IMR-90 (cell line): Measurements from ENCODE around the gene PEAK1. TPM values are rescaled to one million over a fixed set of nuclear protein-coding genes. Genes with fewer than 3 reads are reported as not detected.

Experiments
- ATAC-seq: fragments of 200-7000 bp; cut with Tn5 transposase; 2 replicates; pipeline ENCODE4 v1.9.1; 2020; ENCODE audit warnings: low read depth, mild to moderate bottlenecking, moderate library complexity
- BruUV-seq: library from RNA; stranded (reverse); fragments of 400-500 nt; replicated peaks from 2 replicates; lab custom pipeline; 2021; lab: Mats Ljungman, UMichigan
- CTCF ChIA-PET: fragments of 300-600 bp; formaldehyde crosslinking; extraction: SDS; loops from one replicate; lab custom pipeline; 2021; ENCODE audit warnings: antibody characterized with exemption; lab: Yijun Ruan, JAX
- POLR2A ChIA-PET: fragments of 300-600 bp; sonication (Branson Sonifier 250); formaldehyde crosslinking; loops from one replicate; lab custom pipeline; 2022; ENCODE audit warnings: antibody characterized with exemption; ENCODE audit not compliant: unreplicated experiment; lab: Charles Lee
- DNase-seq: peaks from one replicate; pipeline ENCODE4 v3.0.0; 2013
- H2AFZ ChIP-seq: replicated peaks from 2 replicates; pipeline ENCODE3; 2013; ENCODE audit warnings: low read length, mild to moderate bottlenecking; ENCODE audit not compliant: poor library complexity
- H2AK5ac ChIP-seq: 2 replicates; pipeline ENCODE4 v1.6.1; 2013; ENCODE audit warnings: low read depth, low read length, inconsistent platforms
- H2AK9ac ChIP-seq: replicated peaks from 2 replicates; pipeline ENCODE3; 2013; ENCODE audit warnings: mild to moderate bottlenecking, low read depth, low read length, moderate library complexity; ENCODE audit not compliant: poor library complexity
- H2BK120ac ChIP-seq: 2 replicates; pipeline ENCODE4 v1.6.1; 2013; ENCODE audit warnings: low read depth, low read length, inconsistent platforms
- H2BK15ac ChIP-seq: 3 replicates; pipeline ENCODE4 v1.6.1; 2013; ENCODE audit warnings: low read depth, low read length, inconsistent platforms
- H2BK20ac ChIP-seq: 2 replicates; pipeline ENCODE4 v1.6.1; 2013; ENCODE audit warnings: low read depth, mild to moderate bottlenecking, inconsistent platforms, low read length, moderate library complexity
- H2BK5ac ChIP-seq: 2 replicates; pipeline ENCODE4 v1.6.1; 2013; ENCODE audit warnings: mild to moderate bottlenecking, low read depth, low read length, inconsistent platforms; ENCODE audit not compliant: poor library complexity, severe bottlenecking
- H3K14ac ChIP-seq: replicated peaks from 2 replicates; pipeline ENCODE4 v1.6.1; 2013; ENCODE audit warnings: low read depth, low read length, inconsistent platforms
- H3K18ac ChIP-seq: 2 replicates; pipeline ENCODE4 v1.6.1; 2013; ENCODE audit warnings: low read depth, low read length, control low read depth
- H3K23ac ChIP-seq: 2 replicates; pipeline ENCODE4 v1.6.1; 2013; ENCODE audit warnings: low read depth, low read length, inconsistent platforms
- H3K27ac ChIP-seq: 2 replicates; pipeline ENCODE4 v1.5.1; 2013; ENCODE audit warnings: mild to moderate bottlenecking, control low read depth, low read length; ENCODE audit not compliant: insufficient read depth
- H3K27me3 ChIP-seq: 2 replicates; pipeline ENCODE4 v1.6.1; 2013; ENCODE audit warnings: low read length; ENCODE audit not compliant: control insufficient read depth, insufficient read depth
- H3K36me3 ChIP-seq: 2 replicates; pipeline ENCODE4 v1.6.1; 2013; ENCODE audit warnings: low read length, mixed read lengths; ENCODE audit not compliant: control insufficient read depth, insufficient read depth
- H3K4ac ChIP-seq: 2 replicates; pipeline ENCODE4 v1.6.1; 2013; ENCODE audit warnings: low read depth, low read length, inconsistent platforms
- H3K4me1 ChIP-seq: 2 replicates; pipeline ENCODE4 v1.6.1; 2013; ENCODE audit warnings: low read length, mixed read lengths; ENCODE audit not compliant: control insufficient read depth, insufficient read depth
- H3K4me2 ChIP-seq: 2 replicates; pipeline ENCODE4 v1.6.1; 2013; ENCODE audit warnings: low read depth, mild to moderate bottlenecking, control low read depth, low read length, moderate library complexity
- H3K4me3 ChIP-seq: 2 replicates; pipeline ENCODE4 v1.5.1; 2013; ENCODE audit warnings: low read depth, mild to moderate bottlenecking, control low read depth, low read length, moderate library complexity; ENCODE audit not compliant: insufficient read depth
- H3K56ac ChIP-seq: 2 replicates; pipeline ENCODE4 v1.6.1; 2013; ENCODE audit warnings: low read length, inconsistent platforms; ENCODE audit not compliant: insufficient read depth; ENCODE audit errors: extremely low read depth
- H3K79me1 ChIP-seq, 2 experiments: 2 replicates each; pipeline ENCODE4 v1.6.1; 2013; ENCODE audit warnings: low read length in 2 of 2, inconsistent platforms in 1 of 2, low read depth in 1 of 2
- H3K9ac ChIP-seq: 2 replicates; pipeline ENCODE4 v1.6.1; 2013; ENCODE audit warnings: low read depth, low read length, control low read depth
- H3K9me1 ChIP-seq: 2 replicates; pipeline ENCODE4 v1.6.1; 2013; ENCODE audit warnings: low read length, inconsistent platforms; ENCODE audit not compliant: insufficient read depth
- H3K9me3 ChIP-seq: 2 replicates; pipeline ENCODE4 v1.6.1; 2013; ENCODE audit warnings: low read length; ENCODE audit not compliant: control insufficient read depth, insufficient read depth
- H4K20me1 ChIP-seq: 2 replicates; pipeline ENCODE4 v1.6.1; 2013; ENCODE audit warnings: low read length, inconsistent platforms; ENCODE audit not compliant: insufficient read depth
- H4K5ac ChIP-seq: 2 replicates; pipeline ENCODE4 v1.6.1; 2013; ENCODE audit warnings: mild to moderate bottlenecking, low read depth, low read length, control low read depth
- H4K8ac ChIP-seq, 2 experiments: 2 replicates each; pipeline ENCODE4 v1.6.1; 2013; ENCODE audit warnings: low read depth in 2 of 2, low read length in 2 of 2, control low read depth in 1 of 2, inconsistent platforms in 1 of 2
- H4K91ac ChIP-seq: 2 replicates; pipeline ENCODE4 v1.6.1; 2013; ENCODE audit warnings: low read depth, low read length, inconsistent platforms; ENCODE audit not compliant: insufficient read depth
- BHLHE40 ChIP-seq: fragments of 150-350 bp; IDR thresholded peaks from 2 replicates; pipeline ENCODE4 v1.6.1; 2016; ENCODE audit warnings: mild to moderate bottlenecking, low read depth, low read length
- CHD1 ChIP-seq: IDR thresholded peaks from 2 replicates; pipeline ENCODE4 v1.6.1; 2012; ENCODE audit warnings: low read depth, low read length, improper control_type of control experiment
- FOS ChIP-seq: fragments of 150-350 bp; IDR thresholded peaks from 2 replicates; pipeline ENCODE4 v1.6.1; 2016; ENCODE audit warnings: low read depth, low read length
- MXI1 ChIP-seq: IDR thresholded peaks from 2 replicates; pipeline ENCODE4 v1.6.1; 2012; ENCODE audit warnings: low read depth, mild to moderate bottlenecking, low read length, moderate library complexity, borderline replicate concordance
- WGBS, 2 experiments: methylation state at CpG; one replicate each; pipeline versions ENCODE4 v1.1.5 to v1.1.7; 2013; ENCODE audit warnings: missing lambda C conversion rate in 2 of 2; ENCODE audit not compliant: insufficient read length in 1 of 2; ENCODE audit errors: extremely low coverage in 2 of 2; 5-methylcytosine and 5-hydroxymethylcytosine counted together
- dilution Hi-C: fragments of 300-500 bp; cut with HindIII; formaldehyde crosslinking; loops from one replicate; pipeline ENCODE4 v1.14.3; 2018; ENCODE audit warnings: low sequenced_read_pairs; ENCODE audit not compliant: unreplicated experiment
- in situ Hi-C: fragments of 300-500 bp; cut with MboI; formaldehyde crosslinking; loops from 3 replicates; pipeline ENCODE4 v1.14.3; 2019; ENCODE audit warnings: low sequenced_read_pairs, inconsistent platforms, mixed read lengths
- intact Hi-C: fragments of 100-400 bp; cut with micrococcal nuclease; formaldehyde crosslinking; loops from 2 replicates; pipeline ENCODE4 v1.10.0; 2022
- polyA plus RNA-seq, 3 experiments: library from polyadenylated mRNA; depleted of rRNA; stranded (reverse); fragments of >200 nt; gene quantifications; 2 replicates each; pipeline ENCODE4 v1.2.3, GENCODE V29; 2012; ENCODE audit warnings: low replicate concordance in 1 of 3
- total RNA-seq: library from RNA; depleted of rRNA; stranded (reverse); fragments of >200 nt; gene quantifications from 2 replicates; pipeline ENCODE4 v1.2.3, GENCODE V29; 2012

Gene PEAK1
- total and polyA plus RNA-seq, 2 of the 4 experiments (the other 2 are of a cell fraction) = 21.5 to 43.9 TPM

DNA sequence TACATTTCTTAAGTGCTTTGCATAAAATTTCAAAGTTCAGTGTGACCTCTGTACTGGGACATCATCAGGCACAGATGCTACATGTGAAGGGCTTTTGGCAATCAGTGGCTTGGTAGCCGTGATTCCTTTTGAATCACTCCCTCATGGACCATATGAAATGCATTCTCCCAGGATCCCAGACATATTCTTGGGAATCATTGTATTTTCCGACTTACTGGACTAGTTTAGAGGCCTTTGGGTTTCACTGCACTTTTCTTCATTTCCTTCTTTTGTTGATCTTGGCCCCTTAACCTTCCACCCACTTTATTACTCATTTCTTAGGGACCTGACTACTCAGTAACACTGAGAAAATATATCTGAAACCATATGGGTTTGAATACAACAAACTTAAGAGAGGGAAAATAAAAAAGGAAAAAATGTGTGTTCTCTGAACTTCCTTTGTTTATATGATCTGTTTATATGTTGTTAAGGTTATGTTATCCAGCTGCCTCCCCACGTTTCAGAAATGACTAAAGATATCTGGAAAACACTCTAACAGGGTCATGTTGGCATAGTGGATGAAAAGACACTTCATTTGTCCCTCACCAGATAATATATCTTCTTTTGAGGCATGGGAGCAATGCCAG lies 35.9 kb upstream of the PEAK1 start:
- ChIA-PET CTCF (interaction anchor here (1.1 kb wide), 1 partner anchor 14 kb away, joined by 3 read pairs; no protein-coding TSS in a partner anchor), POLR2A (no interaction called here)
- Histone ChIP-seq H3K18ac (peak overlapping the region; percentile 98), H2AK9ac (no peak overlapping the region), H2AFZ (no peak overlapping the region), H2AK5ac (peak overlapping the region; percentile 63; the same call in 1 of the 2 replicates), H2BK120ac (peak overlapping the region; percentile 90), H4K91ac (peak overlapping the region; percentile 31; the same call in 1 of the 2 replicates), H3K4me2 (peak overlapping the region; percentile 93), H3K27ac (peak overlapping the region; percentile 78), H3K23ac (peak overlapping the region; percentile 73; the same call in 1 of the 2 replicates), H4K20me1 (peaks cover 23% of the 10 kb centered on the region), H3K9me1 (peaks cover 9% of the 10 kb centered on the region), H2BK5ac (peak overlapping the region; percentile 93), H2BK15ac (peak overlapping the region; percentile 58; the same call in 2 of the 3 replicates), H3K4me1 (peaks cover 25% of the 10 kb centered on the region), H3K36me3 (peaks cover 2% of the 10 kb centered on the region; the same call in 1 of the 2 replicates), H3K9me3 (no peaks in the 10 kb centered on the region), H3K27me3 (no peaks in the 10 kb centered on the region), H3K9ac (no peak overlapping the region), H2BK20ac (peak overlapping the region; percentile 87), H3K4me3 (no peak overlapping the region), H3K4ac (peak overlapping the region; percentile 85), H4K5ac (peak overlapping the region; percentile 96), H3K79me1 (peaks cover 19 to 41% of the 10 kb centered on the region in 2 experiments), H3K14ac (peak overlapping the region; percentile 69), H4K8ac (peak overlapping the region; percentile 32 to 86; a peak in 3 of 4 replicates), H3K56ac (no peak overlapping the region)
- in situ Hi-C loops (no loop called here), dilution Hi-C loops (no loop called here), intact Hi-C loops (loop anchor here (2.0 to 5.0 kb wide), 2 partner anchors 35 to 41 kb away; partner anchors contain the start of genes HMG20A and PEAK1)
- no CpG with 5 or more reads among the region's 3 CpGs for whole genome bisulfite sequencing, 2 experiments
- TF ChIP-seq BHLHE40 (peak; percentile 73; the same call in 1 of the 2 replicates), FOS (peak; percentile 27; the same call in 1 of the 2 replicates), MXI1 (no peak), CHD1 (no peak)
- peak; percentile 87 for DNase-seq
- ATAC-seq = peak; percentile 74
- BruUV-seq = no TSS peak
